Measurements from ENCODE around the gene FOXP1.

The FOXP1 gene

GRCh38 chr3:71323558-71323957 lies 260.0 kb downstream of the FOXP1 start:
- no peaks in the 10 kb centered on the region for H3K27me3 ChIP-seq
- no peaks in the 10 kb centered on the region for H3K9me3 ChIP-seq
- H3K36me3 ChIP-seq, result no peaks in the 10 kb centered on the region
- H3K4me1 ChIP-seq, result no peaks in the 10 kb centered on the region
- TF ChIP-seq CTCF (IDR thresholded peaks at IDR 0.05; ENCODE audit: low read depth, low read length), result no peak
- no peak for DNase-seq
- no peak overlapping the region for H3K4me3 ChIP-seq (ENCODE audit: low read depth, low read length)

GRCh38 chr3:71322154-71322553 lies 261.4 kb downstream of the FOXP1 start:
- Histone ChIP-seq H3K4me3 (ENCODE audit: low read depth, low read length) (no peak overlapping the region), H3K27me3 (no peaks in the 10 kb centered on the region), H3K36me3 (no peaks in the 10 kb centered on the region), H3K4me1 (no peaks in the 10 kb centered on the region), H3K9me3 (no peaks in the 10 kb centered on the region)
- TF ChIP-seq CTCF (IDR thresholded peaks at IDR 0.05; ENCODE audit: low read depth, low read length), result no peak
- DNase-seq, result no peak

GRCh38 chr3:71319771-71320170 lies 263.8 kb downstream of the FOXP1 start:
- H3K27me3 ChIP-seq, result no peaks in the 10 kb centered on the region
- no peak for TF ChIP-seq CTCF (IDR thresholded peaks at IDR 0.05; ENCODE audit: low read depth, low read length)
- H3K9me3 ChIP-seq, result no peaks in the 10 kb centered on the region
- no peak for DNase-seq
- no peaks in the 10 kb centered on the region for H3K4me1 ChIP-seq
- H3K4me3 ChIP-seq (ENCODE audit: low read depth, low read length), result no peak overlapping the region
- no peaks in the 10 kb centered on the region for H3K36me3 ChIP-seq

DNA sequence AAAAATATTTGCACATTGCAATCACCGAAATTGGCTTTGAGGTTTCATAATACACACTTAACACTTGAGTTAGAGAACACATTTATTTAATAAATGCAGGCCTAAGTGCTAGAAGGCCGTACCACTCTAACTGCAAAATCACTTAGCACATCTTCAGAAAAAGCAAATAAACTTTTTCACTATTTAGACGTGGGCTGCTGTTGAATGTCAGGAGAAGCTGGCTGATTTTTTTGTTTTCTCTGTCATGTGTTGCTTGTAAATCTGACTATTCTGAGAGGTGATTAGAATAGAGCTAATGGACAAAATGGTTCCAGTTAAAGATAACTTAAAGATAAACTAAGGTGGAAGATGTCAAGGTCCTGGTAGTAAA lies 265.1 kb downstream of the FOXP1 start:
- TF ChIP-seq CTCF (IDR thresholded peaks at IDR 0.05; ENCODE audit: low read depth, low read length), result no peak
- Histone ChIP-seq H3K4me3 (ENCODE audit: low read depth, low read length) (no peak overlapping the region), H3K4me1 (no peaks in the 10 kb centered on the region), H3K36me3 (no peaks in the 10 kb centered on the region), H3K9me3 (no peaks in the 10 kb centered on the region), H3K27me3 (no peaks in the 10 kb centered on the region)
- DNase-seq, result no peak

GRCh38 chr3:71317749-71318457 lies 265.6 kb downstream of the FOXP1 start:
- Histone ChIP-seq H3K4me1 (no peaks in the 10 kb centered on the region), H3K4me3 (ENCODE audit: low read depth, low read length) (no peak overlapping the region), H3K9me3 (no peaks in the 10 kb centered on the region), H3K27me3 (no peaks in the 10 kb centered on the region), H3K36me3 (no peaks in the 10 kb centered on the region)
- no peak for TF ChIP-seq CTCF (IDR thresholded peaks at IDR 0.05; ENCODE audit: low read depth, low read length)
- no peak for DNase-seq

DNA sequence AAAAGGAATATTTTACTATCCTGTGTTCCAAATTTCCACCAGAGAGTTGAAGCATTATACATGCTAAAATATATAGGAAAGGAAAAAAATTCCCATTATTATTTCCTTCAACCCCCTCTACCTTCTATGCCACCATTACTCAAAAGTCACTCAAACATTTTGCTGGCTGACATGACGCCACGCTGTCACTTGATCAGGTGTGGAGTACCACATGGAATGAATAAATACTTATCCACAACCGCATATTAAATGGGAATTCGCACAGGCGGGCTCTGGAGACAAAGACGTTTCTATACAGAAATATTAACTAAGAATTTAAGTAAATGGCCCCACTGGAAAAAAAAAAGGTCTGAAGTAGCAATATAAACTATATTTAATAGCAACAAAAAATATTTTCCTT lies 266.4 kb downstream of the FOXP1 start:
- DNase-seq, result no peak
- no peaks in the 10 kb centered on the region for H3K4me1 ChIP-seq
- no peaks in the 10 kb centered on the region for H3K27me3 ChIP-seq
- no peaks in the 10 kb centered on the region for H3K9me3 ChIP-seq
- no peaks in the 10 kb centered on the region for H3K36me3 ChIP-seq
- H3K4me3 ChIP-seq (ENCODE audit: low read depth, low read length), result no peak overlapping the region
- no peak for TF ChIP-seq CTCF (IDR thresholded peaks at IDR 0.05; ENCODE audit: low read depth, low read length)

All from BE2C (cell line).